Endothelial cell of umbilical vein (primary cell): ENCODE results near the gene CLVS2. TPM values are rescaled to one million over a fixed set of nuclear protein-coding genes. Genes with fewer than 3 reads are reported as not detected.

Experiments
- BruUV-seq: library from RNA; stranded (reverse); fragments of 400-500 nt; replicated peaks from 2 replicates; lab custom pipeline; 2021; lab: Mats Ljungman, UMichigan
- CTCF ChIA-PET: fragments of 300-600, 350-600 bp; sonication (Branson Sonifier 250); formaldehyde crosslinking; loops from one replicate; lab custom pipeline; 2021; ENCODE audit warnings: antibody characterized with exemption, inconsistent platforms; lab: Charles Lee
- POLR2A ChIA-PET: fragments of 300-600, 350-600 bp; sonication (Branson Sonifier 250); formaldehyde crosslinking; loops from one replicate; lab custom pipeline; 2021; ENCODE audit warnings: antibody characterized with exemption, inconsistent platforms; lab: Charles Lee
- DNase-seq: peaks from one replicate; pipeline ENCODE4 v3.0.0-alpha.2; 2011; ENCODE audit warnings: low read depth, low spot score
- FAIRE-seq: peaks from 2 replicates; lab custom pipeline; 2011; peaks lifted over from hg19 to GRCh38; lab: Jason Lieb, UNC
- H2AFZ ChIP-seq: 2 replicates; pipeline ENCODE4 v1.6.0; 2012; ENCODE audit warnings: low read depth, low read length, control low read depth, inconsistent platforms
- H3K27ac ChIP-seq: 2 replicates; pipeline ENCODE4 v1.5.1; 2011; ENCODE audit warnings: low read depth, mild to moderate bottlenecking, control low read depth, low read length, moderate library complexity; ENCODE audit not compliant: insufficient read depth
- H3K27me3 ChIP-seq, 2 experiments: 2 replicates each; pipeline versions ENCODE4 v1.6.0 to v1.6.1; 2011; ENCODE audit warnings: low read length in 2 of 2, mixed read lengths in 1 of 2; ENCODE audit not compliant: control insufficient read depth in 2 of 2, insufficient read depth in 2 of 2
- H3K36me3 ChIP-seq, 2 experiments: 2 replicates in 1 of 2; 3 replicates in 1 of 2; pipeline ENCODE4 v1.5.1; 2011; ENCODE audit warnings: low read length in 2 of 2, mild to moderate bottlenecking in 1 of 2, moderate library complexity in 1 of 2; ENCODE audit not compliant: control insufficient read depth in 2 of 2, insufficient read depth in 2 of 2; ENCODE audit errors: extremely low read depth in 1 of 2
- H3K4me1 ChIP-seq: 3 replicates; pipeline ENCODE4 v1.5.1; 2011; ENCODE audit warnings: mild to moderate bottlenecking, low read length; ENCODE audit not compliant: control insufficient read depth, insufficient read depth; ENCODE audit errors: extremely low read depth
- H3K4me2 ChIP-seq: 2 replicates; pipeline ENCODE4 v1.6.1; 2011; ENCODE audit warnings: low read length, control low read depth, mixed read lengths; ENCODE audit not compliant: insufficient read depth
- H3K4me3 ChIP-seq, 3 experiments: fragments of 200-600 bp in 1 of 3; sonication (generic), shearing (Covaris generic) in 1 of 3; replicated peaks in 1 of 3; 2 replicates each; pipeline ENCODE4 v1.5.1; 2011 to 2016; ENCODE audit warnings: control low read depth in 3 of 3, low read length in 3 of 3, mild to moderate bottlenecking in 2 of 3, inconsistent platforms in 1 of 3, low read depth in 1 of 3, moderate library complexity in 1 of 3; ENCODE audit not compliant: insufficient read depth in 1 of 3
- H3K79me2 ChIP-seq: 2 replicates; pipeline ENCODE4 v1.6.0; 2012; ENCODE audit warnings: low read length, inconsistent platforms; ENCODE audit not compliant: control insufficient read depth, insufficient read depth
- H3K9ac ChIP-seq: replicated peaks from 2 replicates; pipeline ENCODE3; 2011; ENCODE audit warnings: low read length, control low read depth; ENCODE audit not compliant: insufficient read depth; ENCODE audit errors: extremely low read depth
- H3K9me1 ChIP-seq: replicated peaks from 3 replicates; pipeline ENCODE4 v1.6.0; 2011; ENCODE audit warnings: mild to moderate bottlenecking, low read length; ENCODE audit not compliant: control insufficient read depth, insufficient read depth; ENCODE audit errors: extremely low read depth
- H3K9me3 ChIP-seq: replicated peaks from 2 replicates; pipeline ENCODE4 v1.5.1; 2012; ENCODE audit warnings: low read length, inconsistent platforms; ENCODE audit not compliant: control insufficient read depth, insufficient read depth
- H4K20me1 ChIP-seq: replicated peaks from 2 replicates; pipeline ENCODE3; 2011; ENCODE audit warnings: mild to moderate bottlenecking, low read length; ENCODE audit not compliant: control insufficient read depth, insufficient read depth; ENCODE audit errors: extremely low read depth
- CTCF ChIP-seq, 2 donors: IDR thresholded peaks; 1 replicate in 1 of 2; 2 replicates in 1 of 2; pipeline ENCODE4 v1.5.1; 2011; ENCODE audit warnings: low read length in 2 of 2, mild to moderate bottlenecking in 2 of 2, moderate library complexity in 2 of 2, control low read depth in 1 of 2, inconsistent platforms in 1 of 2, low read depth in 1 of 2; ENCODE audit not compliant: insufficient read depth in 1 of 2; ENCODE audit errors: extremely low read depth in 1 of 2
- EZH2 ChIP-seq: IDR thresholded peaks from 2 replicates; pipeline ENCODE4 v1.6.1; 2012; ENCODE audit warnings: borderline replicate concordance, low read depth, mild to moderate bottlenecking, moderate library complexity, low read length, inconsistent platforms; ENCODE audit not compliant: severe bottlenecking
- FOS ChIP-seq: IDR thresholded peaks from 2 replicates; pipeline ENCODE4 v1.6.1; 2011; ENCODE audit warnings: mild to moderate bottlenecking, low read length, moderate library complexity, borderline replicate concordance; ENCODE audit not compliant: insufficient read depth
- GATA2 ChIP-seq: IDR thresholded peaks from 2 replicates; pipeline ENCODE4 v1.7.0; 2011; ENCODE audit warnings: low read depth, mild to moderate bottlenecking, moderate library complexity, mixed read lengths, low read length; ENCODE audit not compliant: insufficient read length, insufficient read depth
- JUN ChIP-seq: IDR thresholded peaks from 2 replicates; pipeline ENCODE4 v1.6.1; 2011; ENCODE audit warnings: borderline replicate concordance, low read depth; ENCODE audit not compliant: insufficient read length, insufficient read depth
- MYC ChIP-seq: IDR thresholded peaks from one replicate; pipeline ENCODE4 v1.6.1; 2011; ENCODE audit warnings: mild to moderate bottlenecking, low read depth, low read length
- POLR2A ChIP-seq: IDR thresholded peaks from 2 replicates; pipeline ENCODE4 v1.6.1; 2012; ENCODE audit warnings: low read depth, mild to moderate bottlenecking, control low read depth, low read length
- POLR2AphosphoS5 ChIP-seq: IDR thresholded peaks from 2 replicates; pipeline ENCODE4 v1.6.1; 2012; ENCODE audit warnings: low read depth, mild to moderate bottlenecking, control low read depth, low read length, moderate library complexity; ENCODE audit not compliant: insufficient read depth
- dilution Hi-C: fragments of 300-500 bp; cut with MboI; formaldehyde crosslinking; loops from one replicate; pipeline ENCODE4 v1.15.0; 2019; ENCODE audit warnings: low sequenced_read_pairs; ENCODE audit not compliant: extremely low pct_ligation_motif_present
- intact Hi-C: fragments of 100-400 bp; cut with micrococcal nuclease; formaldehyde crosslinking; loops from one replicate; pipeline ENCODE4 v1.10.0; 2022
- polyA plus RNA-seq, 4 experiments: library from polyadenylated mRNA; depleted of rRNA in 3 of 4; stranded (reverse) in 3 of 4; unstranded in 1 of 4; fragments of >200 nt; gene quantifications; 2 replicates each; pipeline versions ENCODE4 v1.2.1 to v1.2.3, GENCODE V29; 2011 to 2012; ENCODE audit warnings: missing spikeins in 1 of 4
- total RNA-seq: library from RNA; stranded (reverse); gene quantifications from 2 replicates; pipeline ENCODE4 v1.2.3, GENCODE V29; 2021
- TF ChIP-seq, protein P1 (sequence below): IDR thresholded peaks from 2 replicates; pipeline ENCODE4 v1.6.1; 2011; ENCODE audit not compliant: insufficient read depth, insufficient read length

Gene CLVS2
- total and polyA plus RNA-seq, 2 donors (not counting 3 experiments of a cell fraction or from before 2014, with no cell fraction given): not detected

GRCh38 chr6:123027408-123027807 lies 31.4 kb downstream of the CLVS2 start:
- H3K9me3 ChIP-seq: no peaks in the 10 kb centered on the region
- ChIA-PET POLR2A (no interaction called here), CTCF (no interaction called here)
- H3K79me2 ChIP-seq: no peaks in the 10 kb centered on the region
- H3K4me2 ChIP-seq: no peak overlapping the region
- H3K4me3 ChIP-seq: no peak overlapping the region
- FAIRE-seq: no peak
- no peak for DNase-seq
- intact Hi-C loops (no loop called here), dilution Hi-C loops (no loop called here)
- no peak for TF ChIP-seq GATA2
- TF ChIP-seq, protein P1, sequence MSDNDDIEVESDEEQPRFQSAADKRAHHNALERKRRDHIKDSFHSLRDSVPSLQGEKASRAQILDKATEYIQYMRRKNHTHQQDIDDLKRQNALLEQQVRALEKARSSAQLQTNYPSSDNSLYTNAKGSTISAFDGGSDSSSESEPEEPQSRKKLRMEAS: no peak
- H3K27me3 ChIP-seq: no peaks in the 10 kb centered on the region
- H4K20me1 ChIP-seq: no peaks in the 10 kb centered on the region
- no TSS peak for BruUV-seq
- no peaks in the 10 kb centered on the region for H3K36me3 ChIP-seq
- no peak overlapping the region for H2AFZ ChIP-seq
- H3K27ac ChIP-seq: no peak overlapping the region
- H3K9me1 ChIP-seq: no peaks in the 10 kb centered on the region
- no peak overlapping the region for H3K9ac ChIP-seq
- no peaks in the 10 kb centered on the region for H3K4me1 ChIP-seq

DNA sequence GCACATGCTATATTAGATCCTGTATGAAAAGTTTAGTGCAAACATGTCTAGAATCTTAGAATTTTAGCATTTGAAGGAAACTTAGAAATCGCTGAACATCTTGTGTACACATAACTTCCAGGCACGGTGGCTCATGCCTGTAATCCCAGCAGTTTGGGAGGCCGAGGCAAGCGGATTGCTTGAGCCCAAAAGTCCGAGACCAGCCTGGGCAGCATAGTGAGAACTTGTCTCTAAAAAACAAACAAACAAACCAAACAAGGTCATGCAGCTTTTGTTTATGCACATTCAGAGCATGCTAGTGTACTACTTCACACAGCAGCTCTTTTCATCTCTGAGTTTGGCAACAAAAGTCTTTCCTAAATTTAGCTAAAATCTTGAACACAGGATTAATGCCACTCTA lies 32.2 kb downstream of the CLVS2 start:
- TF ChIP-seq MYC (no peak), FOS (no peak), EZH2 (no peak), JUN (no peak), POLR2AphosphoS5 (no peak), GATA2 (no peak), CTCF (IDR thresholded peaks at IDR 0.05; ENCODE audit: extremely low read depth in 1 of 2, insufficient read depth in 1 of 2, low read depth in 1 of 2, low read length in 2 of 2) (no peak), POLR2A (no peak)
- TF ChIP-seq, protein P1: no peak
- FAIRE-seq: no peak
- H3K9ac ChIP-seq: no peak overlapping the region
- no peaks in the 10 kb centered on the region for H3K79me2 ChIP-seq
- intact Hi-C loops (no loop called here), dilution Hi-C loops (no loop called here)
- no peaks in the 10 kb centered on the region for H3K4me1 ChIP-seq
- ChIA-PET POLR2A (no interaction called here), CTCF (no interaction called here)
- no peak overlapping the region for H2AFZ ChIP-seq
- H3K36me3 ChIP-seq: no peaks in the 10 kb centered on the region
- H3K9me3 ChIP-seq: no peaks in the 10 kb centered on the region
- DNase-seq: no peak
- H3K4me2 ChIP-seq: no peak overlapping the region
- no peak overlapping the region for H3K4me3 ChIP-seq
- no peaks in the 10 kb centered on the region for H4K20me1 ChIP-seq
- BruUV-seq: no TSS peak
- no peaks in the 10 kb centered on the region for H3K27me3 ChIP-seq
- no peak overlapping the region for H3K27ac ChIP-seq
- no peaks in the 10 kb centered on the region for H3K9me1 ChIP-seq
